GM12873 (cell line): ENCODE data around the gene CD96.

ENCODE experiments used
- TF ChIP-seq, protein P1 (sequence below): IDR thresholded peaks from 2 replicates; pipeline ENCODE4 v1.5.1; 2012; ENCODE audit warnings: low read depth, mild to moderate bottlenecking, moderate library complexity, low read length, control low read depth; ENCODE audit not compliant: insufficient read depth; ENCODE audit errors: missing control alignments

CD96 gene

DNA sequence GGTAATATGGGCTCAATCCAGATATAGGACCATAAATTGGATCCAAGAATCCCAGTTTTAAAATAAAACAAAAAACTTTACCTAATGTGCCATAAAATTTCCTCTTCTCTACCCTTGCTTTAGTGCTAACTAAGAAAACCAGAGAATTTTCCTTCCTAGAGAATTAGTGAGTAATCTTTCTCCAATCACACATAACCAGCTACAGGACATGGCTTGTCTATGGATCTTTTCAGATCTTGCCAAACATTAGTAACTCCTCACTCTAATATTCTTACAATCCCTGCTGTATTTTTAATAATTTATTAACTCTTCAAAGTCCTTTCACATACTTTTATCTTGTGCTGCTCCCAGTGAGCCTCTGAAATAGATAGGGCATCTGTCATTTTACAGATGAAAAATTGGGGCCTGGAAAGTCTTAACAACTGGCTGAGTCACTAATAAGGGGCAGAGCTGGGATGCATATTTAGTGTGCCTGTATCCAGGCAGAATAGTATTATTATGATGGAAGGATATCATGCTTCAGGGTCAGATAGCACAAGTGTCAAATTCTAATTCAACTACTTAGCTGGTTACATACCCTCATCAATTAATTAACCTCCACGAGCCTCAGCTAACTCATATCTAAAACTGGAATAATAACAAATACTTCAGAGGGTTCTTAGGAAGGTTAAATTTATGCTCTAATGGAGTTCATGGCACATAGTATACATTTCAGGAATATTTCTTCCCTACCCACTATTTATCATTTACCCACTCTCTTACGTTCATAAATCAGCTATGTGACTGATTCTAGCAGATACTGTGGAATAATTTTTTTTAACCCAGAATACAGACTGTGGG, 47.5 kb downstream of the CD96 start:
- TF ChIP-seq, protein P1, sequence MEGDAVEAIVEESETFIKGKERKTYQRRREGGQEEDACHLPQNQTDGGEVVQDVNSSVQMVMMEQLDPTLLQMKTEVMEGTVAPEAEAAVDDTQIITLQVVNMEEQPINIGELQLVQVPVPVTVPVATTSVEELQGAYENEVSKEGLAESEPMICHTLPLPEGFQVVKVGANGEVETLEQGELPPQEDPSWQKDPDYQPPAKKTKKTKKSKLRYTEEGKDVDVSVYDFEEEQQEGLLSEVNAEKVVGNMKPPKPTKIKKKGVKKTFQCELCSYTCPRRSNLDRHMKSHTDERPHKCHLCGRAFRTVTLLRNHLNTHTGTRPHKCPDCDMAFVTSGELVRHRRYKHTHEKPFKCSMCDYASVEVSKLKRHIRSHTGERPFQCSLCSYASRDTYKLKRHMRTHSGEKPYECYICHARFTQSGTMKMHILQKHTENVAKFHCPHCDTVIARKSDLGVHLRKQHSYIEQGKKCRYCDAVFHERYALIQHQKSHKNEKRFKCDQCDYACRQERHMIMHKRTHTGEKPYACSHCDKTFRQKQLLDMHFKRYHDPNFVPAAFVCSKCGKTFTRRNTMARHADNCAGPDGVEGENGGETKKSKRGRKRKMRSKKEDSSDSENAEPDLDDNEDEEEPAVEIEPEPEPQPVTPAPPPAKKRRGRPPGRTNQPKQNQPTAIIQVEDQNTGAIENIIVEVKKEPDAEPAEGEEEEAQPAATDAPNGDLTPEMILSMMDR, result no peak

DNA sequence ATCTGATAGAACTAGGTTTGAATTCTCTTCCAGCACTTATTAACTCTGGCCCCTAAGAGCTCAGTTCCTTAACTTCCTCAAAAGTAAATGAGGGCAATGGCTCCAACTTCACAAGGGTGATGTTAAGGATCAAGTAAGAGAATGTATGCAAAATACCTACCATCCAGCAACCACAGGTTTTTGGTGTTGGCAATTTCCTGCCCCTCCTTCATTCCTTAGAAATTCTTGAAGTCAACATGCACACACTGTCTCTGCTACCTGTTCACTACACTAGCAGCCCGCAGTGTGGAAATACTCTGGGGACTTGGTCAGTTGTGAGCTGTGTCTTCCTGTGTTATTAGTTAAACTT, 48.1 kb downstream of the CD96 start:
- TF ChIP-seq, protein P1, result no peak

DNA sequence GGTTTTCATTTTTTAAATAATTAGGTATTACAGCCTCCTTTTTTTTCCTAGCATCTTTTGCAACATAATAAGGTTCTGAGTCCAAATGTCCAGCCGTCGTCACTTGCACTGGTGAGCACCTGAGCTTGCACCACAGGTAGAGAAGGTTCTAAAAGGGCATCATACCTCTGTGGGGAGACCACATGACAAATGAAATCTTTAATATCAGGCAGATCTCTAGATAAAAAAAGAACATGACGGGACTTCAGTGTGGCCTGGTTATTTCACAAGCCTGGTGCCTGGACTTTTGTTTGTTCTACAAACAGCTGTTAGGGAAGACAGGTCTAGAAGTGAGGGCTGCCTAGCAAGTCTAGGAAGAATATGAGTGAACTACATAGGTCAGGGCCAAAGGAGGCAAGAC, 49.6 kb downstream of the CD96 start:
- TF ChIP-seq, protein P1, result no peak

DNA sequence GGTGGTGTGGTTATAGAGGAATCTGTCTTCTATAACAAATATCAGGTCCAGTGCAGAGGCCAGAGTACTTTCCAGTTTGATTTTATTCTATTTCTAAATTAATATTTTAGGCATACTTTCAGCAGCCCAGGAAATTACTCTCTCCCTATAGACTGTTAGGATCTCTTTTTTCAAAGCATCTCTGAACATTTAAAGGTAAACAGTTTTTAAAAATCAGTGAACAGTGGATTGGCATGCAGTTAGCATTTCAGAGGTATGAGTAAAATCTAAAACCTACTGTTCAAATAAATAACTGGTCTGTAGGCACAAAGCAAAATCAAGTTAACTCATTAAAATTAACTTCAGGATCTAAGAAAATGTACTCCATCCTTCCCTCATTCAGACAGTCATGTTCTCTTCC, 50.1 kb downstream of the CD96 start:
- TF ChIP-seq, protein P1, result no peak

DNA sequence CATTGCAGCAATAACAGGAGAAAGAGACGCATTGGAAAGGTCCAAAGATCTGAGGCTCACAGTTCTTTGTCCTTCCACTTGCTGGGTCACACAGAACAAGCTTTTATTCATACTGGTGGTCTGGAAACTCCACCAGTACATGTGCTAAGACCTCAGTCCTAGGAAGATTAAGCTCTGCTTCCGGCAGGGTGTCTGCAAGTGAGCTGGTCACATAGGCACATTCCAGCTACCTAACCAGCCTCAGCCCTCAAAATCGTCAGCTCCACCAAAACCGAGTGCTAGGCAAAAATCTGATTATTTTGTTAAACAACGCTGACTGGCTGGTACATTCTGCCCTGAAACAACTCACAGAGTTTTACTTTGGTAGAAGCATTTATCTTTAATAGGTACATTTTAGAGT, 50.9 kb downstream of the CD96 start:
- TF ChIP-seq, protein P1, result no peak

DNA sequence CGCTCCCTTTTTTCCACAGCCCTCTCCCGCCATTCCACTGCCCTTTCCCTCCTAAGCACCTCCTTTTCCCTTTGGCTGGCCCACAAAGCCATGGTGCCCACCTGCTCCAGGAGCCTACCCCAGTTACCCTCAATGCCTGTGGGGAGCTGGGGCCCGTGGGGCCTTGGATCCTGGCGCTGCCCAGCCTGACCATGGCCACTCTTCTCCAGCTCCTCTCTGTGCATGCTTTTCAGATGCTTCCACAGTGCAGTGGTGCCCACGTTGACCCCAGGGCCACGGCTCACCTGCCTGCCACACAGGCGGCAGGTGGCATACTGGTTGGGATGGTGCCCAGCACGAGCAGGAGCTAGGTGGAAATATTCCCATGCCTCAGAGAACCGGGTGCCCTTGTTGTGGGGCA, 51.7 kb downstream of the CD96 start:
- TF ChIP-seq, protein P1, result no peak

DNA sequence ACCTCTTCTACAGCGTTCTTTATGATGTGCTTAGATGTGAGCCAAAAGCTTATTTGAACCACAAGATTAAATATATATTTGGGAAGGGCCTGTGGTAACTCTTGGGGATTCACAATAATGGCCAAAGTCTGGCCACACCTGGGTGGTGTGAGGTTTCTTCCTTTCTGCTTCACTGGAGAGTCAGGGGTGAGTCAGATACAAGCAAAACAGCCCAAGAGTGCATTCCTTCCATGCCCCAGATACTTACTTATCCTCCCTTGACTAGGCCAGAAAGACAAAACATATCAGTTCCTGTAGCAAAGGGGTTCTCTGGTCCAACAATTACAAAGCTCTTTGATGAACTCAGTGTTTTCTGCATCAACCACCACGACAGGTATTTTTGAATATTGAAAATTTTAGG, 52.2 kb downstream of the CD96 start:
- TF ChIP-seq, protein P1, result no peak
